Measurements from ENCODE around the gene FOXO3.

DNA sequence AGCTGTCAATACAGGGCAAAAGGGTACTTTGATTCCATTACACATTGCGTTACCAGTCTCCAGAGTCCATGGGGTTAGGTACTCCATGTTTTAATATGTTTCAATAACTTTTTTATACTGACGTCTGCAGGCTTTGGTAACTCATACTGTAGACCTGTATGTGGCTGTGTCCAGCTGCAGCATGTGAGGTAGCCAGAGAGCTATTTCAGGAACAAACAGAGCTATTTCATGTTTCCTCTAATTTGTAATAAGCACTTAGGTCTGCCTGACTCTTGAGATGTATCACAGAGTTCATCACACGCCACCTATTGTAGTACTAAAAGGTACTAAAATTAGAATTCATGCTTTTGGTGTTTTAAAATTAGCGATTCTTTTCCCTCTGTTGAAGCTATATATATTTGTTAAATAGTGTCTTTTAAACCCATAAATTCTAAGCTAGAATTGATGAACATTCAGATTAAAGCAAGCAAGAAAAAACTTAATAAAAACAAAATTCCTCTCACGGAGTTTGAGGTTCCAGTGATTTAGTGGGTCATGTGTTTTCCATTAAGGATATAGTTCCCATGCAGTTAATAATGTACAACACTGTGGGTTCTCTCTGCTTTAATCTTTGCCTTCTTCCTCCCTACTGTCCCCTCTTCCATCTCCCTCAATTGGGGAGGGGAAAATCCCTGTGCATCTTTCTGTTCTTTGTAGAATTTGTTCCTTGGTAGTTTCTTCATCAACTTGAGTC, 37.0 kb downstream of the FOXO3 start:
- no peak for TF ChIP-seq POLR2A (IDR thresholded peaks at IDR 0.05)
- TF ChIP-seq, protein P1, sequence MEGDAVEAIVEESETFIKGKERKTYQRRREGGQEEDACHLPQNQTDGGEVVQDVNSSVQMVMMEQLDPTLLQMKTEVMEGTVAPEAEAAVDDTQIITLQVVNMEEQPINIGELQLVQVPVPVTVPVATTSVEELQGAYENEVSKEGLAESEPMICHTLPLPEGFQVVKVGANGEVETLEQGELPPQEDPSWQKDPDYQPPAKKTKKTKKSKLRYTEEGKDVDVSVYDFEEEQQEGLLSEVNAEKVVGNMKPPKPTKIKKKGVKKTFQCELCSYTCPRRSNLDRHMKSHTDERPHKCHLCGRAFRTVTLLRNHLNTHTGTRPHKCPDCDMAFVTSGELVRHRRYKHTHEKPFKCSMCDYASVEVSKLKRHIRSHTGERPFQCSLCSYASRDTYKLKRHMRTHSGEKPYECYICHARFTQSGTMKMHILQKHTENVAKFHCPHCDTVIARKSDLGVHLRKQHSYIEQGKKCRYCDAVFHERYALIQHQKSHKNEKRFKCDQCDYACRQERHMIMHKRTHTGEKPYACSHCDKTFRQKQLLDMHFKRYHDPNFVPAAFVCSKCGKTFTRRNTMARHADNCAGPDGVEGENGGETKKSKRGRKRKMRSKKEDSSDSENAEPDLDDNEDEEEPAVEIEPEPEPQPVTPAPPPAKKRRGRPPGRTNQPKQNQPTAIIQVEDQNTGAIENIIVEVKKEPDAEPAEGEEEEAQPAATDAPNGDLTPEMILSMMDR (IDR thresholded peaks at IDR 0.05) = no peak

Data from prostate gland (tissue), 2 donors.